ENCODE data around the gene VPS37D. TPM values are rescaled to one million over a fixed set of nuclear protein-coding genes. Genes with fewer than 3 reads are reported as not detected.
"Not testable (repeated sequence)": the region's sequence is repeated elsewhere in the genome, so short reads cannot be mapped to it uniquely, and the experiment has no call there.

Gene VPS37D
- total and polyA plus RNA-seq, 8 donors, result 0.55 to 2.4 (median 2.2) TPM; not detected in 4

DNA sequence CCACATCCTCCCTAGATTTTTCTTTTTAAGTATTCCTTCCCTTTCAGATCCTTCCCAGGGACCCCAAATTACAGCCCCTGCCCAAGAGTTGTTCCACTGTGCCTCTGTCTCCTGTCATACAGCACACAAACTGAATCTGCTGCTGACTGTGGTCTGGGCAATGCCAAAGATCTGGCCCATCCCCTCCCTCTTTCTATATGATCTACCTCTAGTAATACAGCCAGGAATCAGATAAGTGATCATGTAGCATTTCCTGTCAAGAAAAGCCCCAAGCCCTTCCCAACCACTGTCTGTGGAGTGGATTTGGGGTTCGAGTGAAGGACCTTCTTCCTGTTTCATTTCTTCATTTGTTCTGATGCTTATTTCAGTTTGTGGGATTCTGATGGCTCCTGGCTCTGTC, 45.1 kb downstream of the VPS37D start:
- peaks cover 19 to 40% (median 26%) of the 10 kb centered on the region in 4 donors for H3K4me1 ChIP-seq
- 77 to 91% (median 83%) methylated on average over 1 of the region's 1 CpG for WGBS, 5 donors
- no peaks in the 10 kb centered on the region for H3K9me3 ChIP-seq
- intact Hi-C loops (cut with DNase I; ENCODE audit: low total_unique reads), result no loop called here
- no peak overlapping the region for H3K27ac ChIP-seq
- DNase-seq, result no peak
- H3K27me3 ChIP-seq, result no peaks in the 10 kb centered on the region
- no peak overlapping the region for H3K4me3 ChIP-seq
- TF ChIP-seq POLR2A (IDR thresholded peaks at IDR 0.05) (no peak), POLR2AphosphoS5 (IDR thresholded peaks at IDR 0.05) (no peak), EP300 (IDR thresholded peaks at IDR 0.05) (no peak), CTCF (IDR thresholded peaks at IDR 0.05) (no peak)
- peaks cover 0 to 4% (median 0%) of the 10 kb centered on the region in 4 donors for H3K36me3 ChIP-seq

- H3K4me3 ChIP-seq; H3K36me3 ChIP-seq; H3K9me3 ChIP-seq; H3K27me3 ChIP-seq; H3K27ac ChIP-seq; DNase-seq; intact Hi-C loops (cut with DNase I; ENCODE audit: low total_unique reads): not testable (repeated sequence)
- 87 to 98% (median 92%) methylated on average over 6 of the region's 6 CpGs for WGBS, 5 donors
- peaks cover 23 to 44% (median 32%) of the 10 kb centered on the region in 4 donors for H3K4me1 ChIP-seq
These were observed 45.7 kb downstream of the VPS37D start for GRCh38 chr7:73713319-73713718.

GRCh38 chr7:73715648-73716317, 48.2 kb downstream of the VPS37D start:
- intact Hi-C loops (cut with DNase I; ENCODE audit: low total_unique reads), result no loop called here
- peak; percentile 52 to 94 for DNase-seq
- 43 to 59% (median 52%) methylated on average over 16 of the region's 16 CpGs for WGBS, 5 donors
- peaks cover 38 to 63% (median 45%) of the 10 kb centered on the region in 4 donors for H3K4me1 ChIP-seq
- H3K27ac ChIP-seq, result peak overlapping the region in 2 of 5 donors; percentile 42 to 82
- no peaks in the 10 kb centered on the region for H3K9me3 ChIP-seq
- no peaks in the 10 kb centered on the region for H3K36me3 ChIP-seq
- H3K4me3 ChIP-seq, result no peak overlapping the region
- TF ChIP-seq CTCF (IDR thresholded peaks at IDR 0.05) (no peak), EP300 (IDR thresholded peaks at IDR 0.05) (no peak), POLR2AphosphoS5 (IDR thresholded peaks at IDR 0.05) (no peak), POLR2A (IDR thresholded peaks at IDR 0.05) (no peak)
- peaks cover 0 to 8% (median 6%) of the 10 kb centered on the region in 3 donors for H3K27me3 ChIP-seq

DNA sequence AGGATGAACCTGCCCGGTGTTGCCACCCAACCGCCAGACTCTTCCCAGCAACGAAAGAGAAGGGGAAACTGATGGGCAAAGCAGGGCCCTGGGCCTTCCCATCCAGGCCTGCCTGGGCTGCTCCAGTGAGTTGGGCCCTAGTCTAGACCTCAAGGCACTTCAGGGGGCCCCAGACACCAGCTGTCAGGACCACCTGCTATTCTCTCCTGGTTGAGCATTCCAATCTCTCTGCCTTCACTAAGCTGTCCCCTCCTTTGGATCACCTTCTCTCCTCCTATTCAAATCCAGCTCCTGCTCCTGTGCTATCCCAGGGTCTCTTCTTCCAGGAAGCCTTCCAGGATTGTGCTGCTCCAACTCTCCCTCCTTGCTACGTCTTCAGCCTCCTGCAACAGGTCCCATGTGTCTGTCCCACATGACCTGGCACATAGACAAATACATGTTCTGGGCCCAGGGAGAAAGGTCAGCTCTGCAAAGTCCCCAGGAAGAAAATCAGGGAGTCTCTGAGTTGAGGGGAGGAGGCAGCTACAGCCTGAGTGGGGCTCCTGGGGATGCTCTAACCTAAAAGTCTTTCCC, 48.8 kb downstream of the VPS37D start:
- intact Hi-C loops (cut with DNase I; ENCODE audit: low total_unique reads), result no loop called here
- no peak for TF ChIP-seq EP300 (IDR thresholded peaks at IDR 0.05)
- TF ChIP-seq POLR2AphosphoS5 (IDR thresholded peaks at IDR 0.05), result no peak
- TF ChIP-seq CTCF (IDR thresholded peaks at IDR 0.05), result no peak
- no peak for TF ChIP-seq POLR2A (IDR thresholded peaks at IDR 0.05)
- peaks cover 42 to 69% (median 50%) of the 10 kb centered on the region in 4 donors for H3K4me1 ChIP-seq
- H3K27me3 ChIP-seq, result peaks cover 0 to 8% (median 6%) of the 10 kb centered on the region in 3 donors
- peak in 1 of 2 donors; percentile 30 for DNase-seq
- H3K4me3 ChIP-seq, result no peak overlapping the region
- no peaks in the 10 kb centered on the region for H3K9me3 ChIP-seq
- 61 to 79% (median 72%) methylated on average over 4 of the region's 4 CpGs for WGBS, 5 donors
- peak overlapping the region in 3 of 5 donors; percentile 42 to 82 (median 71) for H3K27ac ChIP-seq
- H3K36me3 ChIP-seq, result no peaks in the 10 kb centered on the region

Data from stomach (tissue), 9 donors.